ENCODE data around the gene MAP3K13.

MAP3K13 gene, protein sequence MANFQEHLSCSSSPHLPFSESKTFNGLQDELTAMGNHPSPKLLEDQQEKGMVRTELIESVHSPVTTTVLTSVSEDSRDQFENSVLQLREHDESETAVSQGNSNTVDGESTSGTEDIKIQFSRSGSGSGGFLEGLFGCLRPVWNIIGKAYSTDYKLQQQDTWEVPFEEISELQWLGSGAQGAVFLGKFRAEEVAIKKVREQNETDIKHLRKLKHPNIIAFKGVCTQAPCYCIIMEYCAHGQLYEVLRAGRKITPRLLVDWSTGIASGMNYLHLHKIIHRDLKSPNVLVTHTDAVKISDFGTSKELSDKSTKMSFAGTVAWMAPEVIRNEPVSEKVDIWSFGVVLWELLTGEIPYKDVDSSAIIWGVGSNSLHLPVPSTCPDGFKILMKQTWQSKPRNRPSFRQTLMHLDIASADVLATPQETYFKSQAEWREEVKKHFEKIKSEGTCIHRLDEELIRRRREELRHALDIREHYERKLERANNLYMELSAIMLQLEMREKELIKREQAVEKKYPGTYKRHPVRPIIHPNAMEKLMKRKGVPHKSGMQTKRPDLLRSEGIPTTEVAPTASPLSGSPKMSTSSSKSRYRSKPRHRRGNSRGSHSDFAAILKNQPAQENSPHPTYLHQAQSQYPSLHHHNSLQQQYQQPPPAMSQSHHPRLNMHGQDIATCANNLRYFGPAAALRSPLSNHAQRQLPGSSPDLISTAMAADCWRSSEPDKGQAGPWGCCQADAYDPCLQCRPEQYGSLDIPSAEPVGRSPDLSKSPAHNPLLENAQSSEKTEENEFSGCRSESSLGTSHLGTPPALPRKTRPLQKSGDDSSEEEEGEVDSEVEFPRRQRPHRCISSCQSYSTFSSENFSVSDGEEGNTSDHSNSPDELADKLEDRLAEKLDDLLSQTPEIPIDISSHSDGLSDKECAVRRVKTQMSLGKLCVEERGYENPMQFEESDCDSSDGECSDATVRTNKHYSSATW

DNA sequence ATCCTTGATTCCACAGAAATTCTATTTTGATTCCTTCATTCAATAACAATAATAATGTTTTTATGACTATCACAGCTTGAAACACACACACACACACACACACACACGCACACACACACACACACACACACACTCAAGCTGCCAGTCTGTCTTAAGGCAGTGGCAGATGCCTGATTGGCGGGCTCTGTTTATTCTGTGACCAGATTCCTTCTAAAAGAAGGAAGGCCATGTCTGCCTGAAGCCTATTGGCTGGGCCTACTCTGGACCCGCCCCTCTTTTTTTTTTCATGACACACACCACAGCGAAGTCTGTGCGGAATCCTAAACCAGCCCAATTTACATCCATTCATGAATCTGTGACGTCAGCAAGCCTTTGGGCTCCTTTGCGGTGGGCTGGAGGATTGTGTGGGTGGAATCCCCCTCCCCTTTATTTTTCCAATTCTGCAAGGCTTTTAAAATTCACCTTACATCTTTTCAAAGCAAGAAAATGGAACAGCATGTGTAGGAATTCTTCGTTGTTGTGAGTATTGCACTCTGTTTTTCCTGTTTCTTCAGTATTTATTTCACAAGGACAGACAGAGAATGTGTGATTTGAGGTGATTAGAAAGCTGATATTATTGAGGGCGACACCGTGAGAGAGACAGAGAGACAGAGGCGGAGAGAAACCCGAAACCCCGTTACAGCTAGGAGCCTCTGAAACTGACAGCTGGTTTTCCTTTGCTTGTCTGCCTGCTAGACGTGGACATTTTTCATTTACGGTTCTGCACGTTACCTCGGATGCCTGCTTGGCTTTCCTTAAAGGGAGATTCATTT lies at the start of gene MAP3K13:
MAP3K13 (plus strand) TSS at position 287 of the 812 bp plus-strand sequence. CDS start 65,446 bp downstream, outside the sequence.
- Histone ChIP-seq H3K4me3 (peak within 1 kb of the TSS; percentile 34 to 53 (median 40)), H3K27ac (peak within 1 kb of the TSS in 16 of 21 experiments; percentile 0 to 81 (median 60))

DNA sequence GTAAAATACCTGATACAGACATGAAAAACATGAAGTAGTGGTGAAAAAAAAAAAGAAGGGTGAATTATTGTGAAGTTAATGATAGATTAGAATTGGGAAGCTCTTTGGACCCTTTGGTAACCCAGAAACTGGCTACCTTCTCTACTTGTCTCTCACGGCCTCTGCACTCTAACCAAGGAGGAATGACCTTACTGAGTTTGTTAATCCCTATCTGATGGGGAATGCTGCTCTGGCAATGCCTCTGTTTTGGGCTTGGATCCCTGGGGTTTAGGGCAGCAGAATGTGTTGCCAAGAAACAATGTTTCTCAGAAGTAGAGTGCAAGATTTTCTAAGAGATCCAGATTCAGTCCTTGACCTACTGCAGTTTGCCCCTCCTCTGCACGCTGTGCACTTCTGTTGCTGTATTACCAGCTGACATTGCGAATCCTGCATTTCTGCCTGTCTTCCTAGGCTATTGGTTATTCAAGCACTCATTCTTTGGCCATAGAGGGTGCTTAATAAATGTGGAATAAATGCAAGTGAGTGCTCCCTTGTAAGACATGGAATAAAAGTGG lies 49.2 kb upstream of the MAP3K13 start:
- H3K4me3 ChIP-seq, result no peak overlapping the region
- H3K27ac ChIP-seq, result no peak overlapping the region

DNA sequence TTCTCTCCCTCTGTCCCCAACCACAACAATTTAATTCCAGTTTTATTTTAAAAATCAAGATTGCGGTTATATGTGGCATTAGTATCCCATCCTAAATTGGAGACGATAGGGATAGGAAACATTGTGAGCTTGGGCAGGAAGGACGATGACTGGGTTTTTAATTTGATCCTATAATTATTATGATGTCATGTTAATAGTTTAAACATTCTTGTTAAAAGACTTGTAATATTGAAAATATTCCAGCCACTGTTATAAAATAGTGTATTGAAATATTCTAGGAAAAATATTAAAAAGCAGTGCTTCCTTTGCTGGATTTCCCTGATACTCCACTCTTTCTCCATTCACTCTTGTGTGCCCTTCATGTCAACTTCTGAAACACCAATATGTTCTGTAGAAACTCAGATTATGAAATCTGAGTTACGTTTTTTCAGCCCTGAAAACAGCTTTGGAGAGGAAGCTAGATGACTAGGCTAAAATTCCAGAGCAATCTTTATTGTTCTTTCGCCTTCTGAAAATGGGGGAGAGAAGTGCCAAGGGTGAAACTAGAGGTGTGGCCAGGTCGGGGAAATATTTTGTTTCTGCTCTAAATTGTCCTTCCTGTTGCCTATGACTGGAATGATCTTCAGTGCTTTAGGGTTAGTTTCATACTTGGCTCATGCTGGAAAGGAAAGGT lies 46.1 kb upstream of the MAP3K13 start:
- H3K27ac ChIP-seq, result peak overlapping the region in 9 of 21 experiments; percentile 5 to 58 (median 24)
- no peak overlapping the region for H3K4me3 ChIP-seq

DNA sequence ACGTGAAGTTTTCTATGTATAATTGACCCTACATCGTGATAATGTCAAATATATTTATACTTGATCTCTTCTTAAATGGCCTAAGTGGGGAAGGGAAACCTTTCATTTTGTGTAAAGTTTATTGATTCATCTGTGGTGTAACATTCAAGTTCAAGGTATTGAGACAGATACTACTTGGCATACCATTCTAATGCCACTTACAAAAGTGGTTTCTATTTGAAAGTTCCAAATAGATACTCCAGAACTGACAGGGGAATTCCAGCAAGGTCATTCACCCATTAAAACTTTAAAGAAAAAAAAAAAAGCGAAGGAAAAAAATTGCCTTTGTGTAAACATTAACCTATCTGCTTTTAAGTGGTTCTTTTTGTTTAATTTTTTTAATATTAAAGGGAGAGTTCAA lies 45.3 kb upstream of the MAP3K13 start:
- Histone ChIP-seq H3K27ac (peak overlapping the region in 6 of 21 experiments; percentile 5 to 58 (median 19)), H3K4me3 (no peak overlapping the region)

DNA sequence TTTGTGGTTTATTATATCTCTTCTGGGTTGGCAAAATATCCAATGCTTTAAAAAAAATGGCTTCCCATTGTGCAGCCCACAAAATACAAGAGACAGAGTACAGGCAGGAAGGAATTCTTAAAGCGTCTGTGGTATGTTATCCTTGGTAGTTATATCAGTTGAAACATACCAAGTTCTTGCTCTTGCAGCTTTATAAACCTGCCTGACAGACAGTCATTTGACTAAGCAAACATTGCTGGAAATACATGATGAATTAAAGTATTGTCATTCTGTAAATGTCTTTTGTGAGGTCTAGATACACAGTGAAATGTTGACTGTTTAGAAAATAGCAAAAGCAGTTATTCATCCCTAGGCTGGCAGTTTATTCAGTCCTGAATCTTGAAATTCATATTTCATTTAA lies 44.8 kb upstream of the MAP3K13 start:
- no peak overlapping the region for H3K4me3 ChIP-seq
- H3K27ac ChIP-seq, result no peak overlapping the region

DNA sequence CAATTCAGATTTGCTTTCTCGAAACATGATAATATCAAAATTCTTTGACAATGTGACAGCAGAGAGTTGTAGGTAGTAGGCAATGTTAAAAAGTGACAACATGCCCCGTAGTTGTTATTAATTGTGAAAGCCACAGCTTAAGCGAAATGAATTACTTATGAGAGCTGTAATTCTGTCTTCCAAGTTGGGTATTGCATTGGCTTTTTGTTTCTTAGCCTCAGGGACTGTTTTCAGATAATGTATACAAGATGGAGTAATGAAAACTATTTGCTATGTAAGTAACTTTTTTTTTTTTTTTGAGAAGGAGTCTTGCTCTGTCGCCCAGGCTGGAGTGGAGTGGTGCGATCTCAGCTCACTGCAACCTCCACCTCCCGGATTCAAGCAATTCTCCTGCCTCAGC lies 43.1 kb upstream of the MAP3K13 start:
- Histone ChIP-seq H3K4me3 (no peak overlapping the region), H3K27ac (no peak overlapping the region)

DNA sequence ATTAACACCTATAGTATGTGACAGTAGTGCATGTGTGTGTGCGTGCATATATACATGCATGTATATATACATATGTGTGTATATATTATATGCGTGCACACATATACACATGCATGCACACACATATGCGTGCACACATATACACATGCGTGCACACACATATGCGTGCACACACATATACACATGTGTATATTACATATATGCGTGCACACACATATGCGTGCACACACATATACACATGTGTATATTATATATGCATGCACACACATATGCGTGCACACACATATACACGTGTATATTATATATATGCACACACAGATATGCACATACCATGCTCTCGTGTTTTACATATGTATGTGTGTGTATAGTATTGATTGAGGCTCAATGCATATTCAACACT lies 42.0 kb upstream of the MAP3K13 start:
- Histone ChIP-seq H3K27ac (no peak overlapping the region), H3K4me3 (no peak overlapping the region)

DNA sequence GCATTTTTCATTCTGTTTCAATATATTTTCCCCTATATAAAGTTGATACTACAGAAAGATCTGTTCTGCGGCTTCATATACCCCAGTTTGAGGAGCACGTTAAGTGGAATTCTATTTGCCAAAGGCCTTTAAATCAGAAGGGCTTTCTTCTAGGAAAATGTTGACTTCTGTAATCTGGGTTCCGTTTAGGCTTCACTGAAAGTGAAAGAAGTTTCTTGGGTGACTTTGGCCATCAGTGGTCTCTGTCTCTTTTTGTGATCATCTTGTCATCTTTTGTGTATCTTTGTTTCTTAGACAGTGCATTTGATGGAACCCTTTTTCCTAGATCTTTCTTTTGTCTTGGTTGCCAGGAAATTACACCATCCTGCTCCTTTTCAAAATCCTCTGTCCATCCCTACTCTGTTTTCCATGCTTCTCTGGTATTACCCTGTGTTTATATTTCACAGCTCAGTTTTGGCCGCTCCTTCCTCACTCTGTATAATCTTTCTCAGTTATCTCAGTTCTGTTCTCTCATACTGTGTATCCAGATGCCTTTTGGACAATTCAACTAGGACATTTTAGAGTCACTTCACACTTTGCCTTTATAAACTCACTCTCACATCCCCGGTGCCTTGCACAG lies 40.7 kb upstream of the MAP3K13 start:
- no peak overlapping the region for H3K27ac ChIP-seq
- no peak overlapping the region for H3K4me3 ChIP-seq

DNA sequence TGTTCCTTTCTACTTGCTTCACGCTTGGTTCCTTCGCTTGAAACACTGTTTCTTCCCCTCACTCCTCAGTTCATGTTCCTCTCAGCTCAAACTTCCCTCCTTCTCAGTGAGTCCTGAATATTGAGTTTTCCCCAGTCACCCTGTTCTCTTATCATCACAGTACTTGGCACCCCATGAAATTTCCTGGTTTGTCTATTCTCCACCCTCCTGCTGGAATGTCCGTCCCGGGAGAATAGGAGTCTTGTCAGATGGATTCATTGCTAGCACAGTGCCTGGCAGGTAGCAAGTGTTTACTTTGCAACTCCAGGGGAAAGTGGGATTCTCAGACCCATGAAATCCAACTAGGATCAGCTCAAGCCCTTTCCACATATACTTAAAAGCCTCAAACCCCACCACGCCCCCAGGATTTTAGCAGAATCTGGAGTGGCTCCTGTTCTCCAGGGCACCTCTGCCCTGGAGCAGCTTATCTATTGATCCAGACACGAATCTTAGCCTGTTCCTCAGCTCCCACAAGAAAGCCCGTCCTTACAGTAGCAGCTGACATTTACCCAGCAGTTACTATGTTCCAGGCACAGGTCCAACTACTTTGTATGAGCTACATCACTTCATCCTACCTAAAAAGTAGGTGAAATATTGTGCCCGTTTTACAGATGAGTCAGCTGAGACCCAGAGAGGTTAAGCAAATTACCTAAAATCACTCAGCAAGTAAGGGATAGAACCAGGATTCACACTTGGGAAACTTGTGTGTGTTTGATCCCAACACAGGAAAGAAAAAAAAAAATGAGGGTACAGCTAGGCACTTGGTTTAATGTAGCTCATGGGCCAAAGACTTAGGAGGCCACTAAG lies 36.8 kb upstream of the MAP3K13 start:
- Histone ChIP-seq H3K4me3 (no peak overlapping the region), H3K27ac (no peak overlapping the region)

DNA sequence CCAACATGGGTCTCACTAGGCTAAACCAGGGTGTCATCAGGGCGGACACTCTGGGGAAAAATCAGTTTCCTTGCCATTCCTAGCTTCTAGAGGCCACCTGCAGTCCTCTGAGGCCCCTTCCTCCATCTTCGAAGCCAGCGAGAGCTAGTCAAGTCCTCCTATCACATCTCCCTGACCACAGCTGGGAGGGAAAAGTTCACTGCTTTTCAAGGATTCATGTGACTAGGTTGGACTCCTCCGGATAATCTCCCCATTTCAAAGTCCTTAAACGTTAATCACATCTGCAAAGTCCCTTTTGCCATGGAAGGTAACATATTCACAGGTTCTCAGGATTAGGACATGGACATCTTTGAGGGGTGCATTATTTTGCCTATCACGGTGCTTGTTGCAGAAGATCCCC lies 35.9 kb upstream of the MAP3K13 start:
- no peak overlapping the region for H3K27ac ChIP-seq

DNA sequence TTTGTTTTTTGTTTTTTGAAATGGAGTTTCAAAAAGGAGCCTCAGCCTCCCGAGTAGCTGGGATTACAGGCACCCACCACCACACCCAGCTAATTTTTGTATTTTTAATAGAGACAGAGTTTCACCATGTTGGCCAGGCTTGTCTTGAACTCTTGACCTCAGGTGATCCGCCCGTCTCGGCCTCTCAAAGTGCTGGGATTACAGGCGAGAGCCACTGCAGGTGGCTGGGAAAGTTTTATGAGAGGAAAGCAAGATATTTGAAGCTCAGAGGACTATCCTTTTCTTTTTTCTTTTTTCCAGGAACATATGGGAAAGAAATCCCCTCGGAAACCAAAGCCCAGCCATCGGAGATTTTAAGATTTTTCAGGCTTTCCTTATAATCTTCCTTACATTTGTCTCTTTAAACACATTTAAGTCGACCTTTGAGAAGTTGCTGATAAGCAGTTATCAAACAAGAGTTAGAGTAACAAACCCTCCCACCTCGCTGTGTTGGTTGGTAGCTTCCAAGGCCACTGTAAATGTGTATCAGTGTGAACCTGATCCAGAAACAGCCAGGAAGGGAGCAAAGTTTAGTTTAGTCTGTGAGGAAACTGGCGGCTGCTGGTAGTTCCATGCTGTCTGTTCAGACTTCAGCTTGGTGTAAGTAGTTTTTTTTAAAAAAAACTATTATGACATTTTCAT lies 34.5 kb upstream of the MAP3K13 start:
- Histone ChIP-seq H3K27ac (peak overlapping the region in 1 of 21 experiments; percentile 12), H3K4me3 (no peak overlapping the region)

More for the DNA sequence above, 35.9 kb upstream of the MAP3K13 start:
- no peak overlapping the region for H3K4me3 ChIP-seq

DNA sequence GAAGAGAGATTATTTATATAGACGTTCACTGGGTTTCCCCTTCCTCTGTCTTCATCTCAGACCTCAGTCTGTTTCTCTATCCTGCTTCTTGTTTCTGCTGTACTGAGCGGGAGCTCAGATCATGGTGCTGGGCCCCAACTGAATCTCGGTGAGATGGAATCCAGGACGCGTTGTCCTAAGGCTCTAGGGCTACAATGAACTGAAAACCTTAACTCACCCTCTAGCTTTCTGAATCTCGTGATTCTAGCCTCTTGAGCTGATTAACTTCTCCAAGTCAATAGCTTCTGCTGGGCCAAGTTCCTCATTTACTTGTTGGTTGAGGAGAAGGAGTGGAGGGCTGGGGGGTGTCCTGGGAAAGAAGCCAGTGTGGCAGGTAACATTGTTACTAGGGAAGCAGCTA lies 32.7 kb upstream of the MAP3K13 start:
- Histone ChIP-seq H3K4me3 (no peak overlapping the region), H3K27ac (peak overlapping the region in 7 of 21 experiments; percentile 2 to 72 (median 43))

DNA sequence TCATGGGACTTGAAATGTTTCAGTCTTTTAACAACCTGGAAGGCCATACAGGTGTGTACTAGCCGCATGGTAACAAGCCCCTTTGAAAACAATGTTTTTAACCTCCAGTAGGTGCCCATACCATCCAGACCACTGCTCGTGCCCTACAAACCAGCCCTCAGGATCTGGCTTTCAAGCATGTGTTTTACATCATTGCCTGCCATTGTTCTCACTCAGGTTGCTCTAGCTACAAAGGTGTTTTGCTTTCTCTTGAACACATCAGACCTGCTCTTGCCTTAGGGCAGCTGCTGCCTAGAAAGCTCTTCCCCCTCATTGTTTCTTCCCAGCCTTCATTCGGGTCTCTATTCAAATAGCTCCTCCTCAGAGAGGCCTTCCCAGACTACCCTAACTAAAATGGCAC lies 32.3 kb upstream of the MAP3K13 start:
- Histone ChIP-seq H3K4me3 (no peak overlapping the region), H3K27ac (peak overlapping the region in 5 of 21 experiments; percentile 6 to 72 (median 43))

DNA sequence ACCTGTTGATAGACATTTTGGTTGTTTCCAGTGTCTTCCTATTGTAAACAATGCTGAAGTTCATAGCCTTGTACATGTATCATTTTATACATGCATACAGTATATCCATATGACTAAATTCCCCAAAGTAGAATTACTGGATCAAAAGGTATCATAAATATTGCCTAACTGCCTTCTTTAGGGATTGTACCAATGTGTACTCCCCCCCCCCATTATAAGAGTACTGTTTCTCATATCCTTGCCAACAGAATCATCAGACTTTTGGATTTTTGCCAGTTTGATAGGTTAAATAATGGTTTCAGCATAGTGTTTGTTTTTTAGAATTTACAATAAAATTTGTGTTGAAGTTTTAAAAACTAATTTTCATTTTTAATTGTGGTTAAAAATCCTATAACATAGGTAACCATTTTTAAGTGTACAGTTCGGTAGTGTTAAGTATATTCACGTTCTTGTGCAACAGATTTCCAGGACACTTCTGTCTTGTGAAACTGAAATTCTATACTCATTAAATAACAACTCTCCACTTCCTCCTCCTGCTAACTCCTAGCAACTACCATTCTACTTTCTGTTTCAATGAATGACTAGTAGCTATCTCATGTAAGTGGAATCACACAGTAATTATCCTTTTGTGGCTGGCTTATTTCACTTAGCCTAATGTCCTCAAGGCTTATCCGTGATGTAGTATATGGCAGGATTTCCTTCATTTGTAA lies 30.8 kb upstream of the MAP3K13 start:
- Histone ChIP-seq H3K27ac (peak overlapping the region in 3 of 21 experiments; percentile 17 to 65 (median 42)), H3K4me3 (no peak overlapping the region)

DNA sequence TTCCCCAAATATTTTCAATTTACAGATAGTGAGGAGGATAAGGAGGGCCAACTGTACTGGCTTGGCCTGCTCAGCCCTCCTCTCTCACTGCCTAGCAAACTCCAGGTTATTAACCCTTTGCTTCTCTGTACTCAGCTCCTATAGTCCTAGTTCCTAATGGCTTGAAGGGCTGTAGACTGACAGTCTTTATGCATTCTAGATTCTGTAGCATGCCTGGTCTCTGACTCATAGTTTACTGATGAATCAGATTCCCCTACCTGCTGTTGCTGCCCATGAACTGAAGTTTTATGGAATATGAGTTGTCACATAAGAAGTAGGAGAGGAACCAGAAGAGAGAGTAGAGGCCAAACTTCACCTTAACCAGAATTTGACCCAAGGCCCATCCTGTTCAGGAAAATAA lies 27.1 kb upstream of the MAP3K13 start:
- Histone ChIP-seq H3K27ac (no peak overlapping the region), H3K4me3 (no peak overlapping the region)

DNA sequence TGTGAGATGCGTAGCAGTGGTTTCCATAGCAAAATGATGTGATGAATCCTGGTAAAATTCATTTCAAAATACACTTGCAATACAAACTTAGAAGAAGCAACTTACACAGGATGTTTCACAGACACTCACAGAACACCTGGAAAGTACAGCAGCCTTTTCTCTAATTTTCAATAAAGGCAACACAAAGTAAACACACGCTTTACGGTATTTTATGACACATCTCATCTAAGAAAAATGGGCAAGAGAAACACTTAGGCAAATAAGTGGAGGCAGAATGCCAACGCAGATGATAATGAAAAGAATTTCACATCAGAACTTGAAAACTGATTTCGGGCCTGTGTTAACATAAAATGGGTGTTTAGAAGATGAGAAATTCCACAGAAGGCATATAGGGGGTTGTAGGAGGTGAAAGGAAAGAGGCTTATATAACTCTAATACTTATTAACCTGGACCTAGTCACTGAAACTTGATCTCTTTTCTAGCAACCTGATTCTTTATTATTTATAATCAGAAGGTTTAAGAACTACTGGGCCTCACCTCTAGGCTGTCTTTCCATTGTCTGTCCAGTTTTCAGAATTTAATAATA lies 25.6 kb upstream of the MAP3K13 start:
- Histone ChIP-seq H3K27ac (no peak overlapping the region), H3K4me3 (no peak overlapping the region)

All from skin epidermis (tissue), 12 donors.